Stimulated activated CD8-positive, alpha-beta memory T cell treated with anti-CD3 and anti-CD28 coated beads, Interleukin-15, amount 100 ng/mL, for 4 hours (primary cell): ENCODE measurements around the gene ZNF311.
"Not testable (repeated sequence)": the region's sequence is repeated elsewhere in the genome, so short reads cannot be mapped to it uniquely, and the experiment has no call there.

Source experiments
- DNase-seq, 2 donors: peaks; one replicate each; pipeline ENCODE4 v3.0.0-alpha.2; 2020; ENCODE audit warnings: low read depth in 2 of 2

The ZNF311 gene

DNA sequence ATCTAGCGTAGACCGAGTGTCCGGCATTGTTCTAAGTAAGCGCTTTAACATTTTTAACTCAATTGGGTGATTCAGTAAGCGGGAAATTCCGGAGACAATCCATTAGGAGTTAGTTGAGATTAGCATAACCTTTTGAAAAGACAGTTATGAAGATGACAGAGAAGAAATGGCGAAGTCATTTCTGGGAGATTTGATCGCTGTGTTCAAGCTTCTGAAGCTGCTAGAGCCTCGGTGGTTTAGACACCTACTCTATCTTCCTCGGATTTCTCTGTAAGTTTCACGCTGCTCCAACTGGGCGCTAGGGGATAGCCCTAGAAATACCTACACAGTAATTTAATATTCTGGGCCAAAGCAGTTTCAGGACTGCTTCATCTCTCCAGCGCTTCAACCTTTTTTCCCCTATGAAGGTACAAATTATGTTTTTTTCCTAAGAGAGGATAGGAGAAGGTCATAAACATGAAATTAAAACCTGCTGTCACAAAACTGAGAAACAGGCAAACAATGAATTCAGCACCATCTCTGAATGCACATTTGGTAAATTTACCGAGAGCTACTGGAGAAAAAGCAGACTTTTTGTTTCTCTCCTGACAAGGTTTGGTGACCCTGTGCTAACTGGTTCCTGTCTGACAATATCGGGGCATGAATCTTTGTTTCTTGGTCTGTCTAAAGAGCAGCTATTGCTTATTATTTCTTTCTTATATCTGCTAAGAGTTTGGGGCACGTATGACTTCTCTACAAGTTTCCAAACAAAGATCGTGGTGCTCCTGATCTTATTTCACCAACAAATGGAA is 22.4 kb downstream of the ZNF311 start:
- no peak for DNase-seq

DNA sequence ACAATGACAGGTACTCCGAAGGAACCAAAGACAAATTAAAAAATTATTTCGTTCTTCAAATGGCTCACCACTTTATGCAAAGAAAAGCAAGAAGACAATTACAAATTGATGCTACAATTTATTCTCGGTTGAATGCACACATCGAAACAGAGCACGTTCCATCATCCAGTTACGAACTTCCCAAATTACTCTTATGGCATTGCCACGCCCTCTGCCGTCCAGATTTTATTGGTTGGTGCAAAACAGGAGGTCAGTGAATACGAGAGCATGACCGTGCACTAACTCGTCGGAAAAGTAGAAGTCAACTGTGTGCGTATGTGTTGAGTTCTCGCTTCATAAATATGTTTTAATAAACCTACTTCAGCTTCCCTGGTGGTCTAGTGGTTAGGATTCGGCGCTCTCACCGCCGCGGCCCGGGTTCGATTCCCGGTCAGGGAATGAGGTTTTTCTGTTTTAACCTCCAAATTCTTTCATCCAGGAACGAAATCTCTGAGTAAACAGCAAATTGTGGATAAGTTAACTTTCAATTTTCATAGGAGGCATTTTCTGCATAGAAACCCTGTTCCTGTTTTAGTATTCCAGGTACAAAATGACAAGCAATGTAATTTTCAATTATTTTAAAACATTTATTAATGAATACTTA is 23.2 kb downstream of the ZNF311 start:
- peak; percentile 46 to 53 for DNase-seq

DNA sequence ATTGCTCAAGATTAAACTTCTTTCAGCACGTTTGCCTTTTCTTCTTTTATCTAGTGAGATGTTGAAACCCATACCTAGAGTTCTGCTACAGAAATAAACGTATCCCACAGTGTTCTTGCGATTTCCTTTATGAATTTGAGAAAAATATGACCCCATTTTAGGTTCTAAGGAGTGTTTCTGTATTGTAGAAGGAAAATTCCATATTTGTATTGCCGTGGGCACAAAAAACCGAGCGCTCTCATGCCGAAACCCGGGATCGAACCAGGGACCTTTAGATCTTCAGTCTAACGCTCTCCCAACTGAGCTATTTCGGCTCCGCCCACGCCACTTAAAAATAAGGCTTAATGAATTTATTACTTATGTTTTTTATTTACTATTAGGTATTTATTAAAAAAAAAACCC is 23.7 kb downstream of the ZNF311 start:
- peak; percentile 33 to 56 for DNase-seq

DNA sequence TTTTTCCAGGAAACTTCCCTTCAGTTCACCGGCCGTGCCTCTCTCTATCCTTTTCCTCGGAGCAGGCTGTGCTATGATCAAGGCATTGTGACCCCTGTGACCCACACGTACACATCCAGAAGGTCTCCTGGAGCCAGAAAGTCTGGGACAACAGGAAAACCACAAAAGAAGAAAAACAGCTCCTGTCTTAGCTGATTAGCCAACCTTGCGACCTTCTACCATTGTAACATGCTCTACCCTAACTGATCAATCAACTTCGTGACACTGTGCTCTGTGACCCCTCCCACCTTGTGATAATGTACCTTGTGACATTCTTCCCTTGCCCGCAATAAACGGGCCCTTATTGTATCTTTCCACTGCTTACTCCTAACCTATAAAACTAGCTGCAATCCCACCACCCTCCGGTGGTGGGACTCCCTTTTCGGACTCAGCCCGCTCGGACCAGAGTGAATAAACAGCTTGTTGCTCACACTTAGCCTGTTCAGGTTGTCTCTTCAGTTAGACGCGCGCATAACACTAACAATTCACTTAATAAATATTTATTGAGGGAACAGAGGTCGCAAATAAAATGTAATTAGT is 24.2 kb downstream of the ZNF311 start:
- DNase-seq = no peak

DNA sequence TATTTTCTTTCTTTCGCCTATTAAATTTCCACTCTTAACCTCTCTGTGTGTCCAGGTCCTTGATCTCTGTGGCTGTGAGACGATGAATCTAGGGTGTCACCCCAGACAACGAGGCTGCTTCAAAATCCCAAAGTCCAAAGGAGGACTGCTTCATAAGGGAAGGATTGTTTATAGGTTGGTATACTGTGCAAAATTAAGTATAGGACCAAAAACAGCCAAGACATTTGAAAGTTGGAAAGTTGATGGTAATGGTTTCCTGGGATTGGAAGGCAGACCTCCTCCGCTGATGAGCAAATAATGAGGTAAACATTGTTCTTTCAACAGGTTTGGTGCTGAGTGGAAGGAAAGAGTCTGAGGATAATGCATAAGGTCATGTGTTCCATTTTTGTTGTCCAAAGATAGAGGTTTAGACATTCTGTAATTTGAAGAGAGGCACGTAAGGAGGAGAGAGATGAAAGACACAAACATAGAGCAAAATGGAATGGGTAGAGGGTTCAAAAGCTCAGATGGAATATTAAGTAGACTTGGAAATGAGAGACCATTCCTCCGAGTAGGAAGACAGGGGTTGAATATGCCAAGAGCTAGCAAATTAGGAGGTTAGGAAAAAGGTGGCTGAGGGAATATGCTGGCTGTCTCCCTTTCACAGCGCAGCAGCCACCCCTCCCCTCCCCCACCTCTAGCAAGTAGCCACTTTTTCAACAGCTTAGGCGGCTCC is 24.8 kb downstream of the ZNF311 start:
- DNase-seq = no peak

DNA sequence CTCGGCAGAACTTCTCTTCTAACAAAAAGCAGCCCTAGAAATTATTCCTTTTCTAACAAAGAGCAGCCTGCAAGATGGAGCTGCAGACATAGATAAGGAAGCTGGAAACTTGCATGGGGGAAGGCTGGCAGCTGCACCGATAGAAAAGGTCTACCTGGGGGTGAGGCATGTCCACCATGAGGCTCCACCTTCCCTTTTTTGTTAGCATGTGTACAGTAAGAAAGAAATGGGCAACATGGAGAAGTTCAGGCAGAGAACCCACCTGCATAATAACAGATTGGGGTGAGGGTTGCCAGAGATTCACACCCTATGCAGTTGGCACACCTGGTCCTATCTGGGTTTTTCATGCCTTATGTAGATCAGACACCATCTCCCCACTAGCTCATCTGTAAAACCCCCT is 25.4 kb downstream of the ZNF311 start:
- DNase-seq = no peak

DNA sequence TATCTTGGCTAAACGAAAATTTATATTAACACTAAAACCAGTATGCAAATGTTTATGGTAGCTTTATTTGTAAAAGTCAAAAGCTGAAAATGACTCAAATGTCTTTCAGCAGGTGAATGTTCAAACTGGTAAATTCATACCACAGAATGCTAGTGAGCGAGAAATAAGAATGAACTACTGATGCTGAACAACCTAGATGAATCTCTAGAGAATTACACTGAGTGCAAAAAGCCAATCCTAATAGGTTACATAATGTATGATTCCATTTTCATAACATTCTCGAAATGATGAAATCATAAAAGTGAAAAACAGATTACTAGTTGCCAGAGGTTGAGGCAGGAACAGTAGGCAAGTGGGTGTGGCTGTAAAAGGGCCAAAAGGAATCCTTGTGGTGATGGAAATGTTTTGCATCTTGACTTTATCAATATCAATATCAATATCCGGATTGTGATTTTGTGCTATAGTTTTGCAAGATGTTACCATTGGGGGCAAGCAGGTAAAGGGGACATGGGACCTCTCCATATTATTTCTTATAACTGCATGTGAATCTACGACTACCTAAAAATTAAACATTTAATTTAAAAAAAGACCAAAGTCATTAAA is 26.1 kb downstream of the ZNF311 start:
- DNase-seq = no peak

DNA sequence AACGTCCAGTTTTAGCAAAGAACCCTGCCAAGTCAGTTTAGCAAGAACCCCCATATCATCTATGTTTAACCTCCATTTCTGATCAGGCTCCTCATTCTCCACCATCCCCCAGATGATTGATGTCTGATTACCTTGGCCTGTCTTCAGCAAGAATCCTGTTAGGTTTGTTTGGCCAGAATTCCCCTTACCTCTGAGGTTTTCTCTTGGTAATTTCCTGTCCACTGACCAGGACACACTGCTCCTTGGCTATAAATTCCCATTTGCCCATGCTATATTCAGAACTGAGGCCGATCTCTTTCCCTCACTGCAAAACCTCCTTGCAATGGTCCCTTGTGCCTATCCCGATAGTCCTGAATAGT is 27.0 kb downstream of the ZNF311 start:
- DNase-seq = no peak

DNA sequence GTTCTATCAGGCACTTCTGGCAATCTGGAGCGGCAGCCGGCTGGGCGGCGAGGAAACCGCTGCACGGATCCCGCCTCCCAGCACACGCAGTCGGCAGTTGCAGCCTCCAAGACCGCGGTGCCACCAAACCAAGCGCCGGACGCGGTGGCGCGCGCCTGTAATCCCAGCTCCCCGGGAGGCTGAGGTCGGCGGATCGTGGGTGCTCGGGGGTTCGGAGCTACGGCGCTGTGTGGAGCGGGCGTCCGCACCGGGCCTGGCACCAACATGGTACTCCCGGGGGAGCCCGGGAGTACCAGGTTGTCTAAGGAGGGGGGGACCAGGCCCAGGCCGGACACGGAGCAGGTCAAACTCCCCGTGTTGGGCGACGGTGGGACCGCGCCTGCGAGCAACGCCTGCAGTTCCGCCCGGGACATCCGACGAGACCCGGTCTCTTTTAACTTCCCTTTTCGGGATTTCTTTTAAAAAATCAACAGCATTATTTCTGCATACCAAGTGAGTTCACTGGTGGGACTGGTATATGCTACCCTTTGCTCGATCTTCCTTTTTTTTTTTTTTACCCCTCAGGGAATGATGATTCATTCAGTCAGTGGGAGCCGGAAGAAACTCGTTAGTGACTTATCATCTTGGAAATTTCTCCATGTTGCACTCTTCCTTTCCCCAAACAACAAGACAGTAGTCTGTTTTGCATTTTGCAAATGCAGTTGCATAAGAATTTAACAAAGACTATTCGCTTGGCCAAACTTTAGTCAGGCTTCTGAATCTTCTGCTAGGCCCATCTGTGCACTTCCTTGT is 27.6 kb downstream of the ZNF311 start:
- no peak for DNase-seq

DNA sequence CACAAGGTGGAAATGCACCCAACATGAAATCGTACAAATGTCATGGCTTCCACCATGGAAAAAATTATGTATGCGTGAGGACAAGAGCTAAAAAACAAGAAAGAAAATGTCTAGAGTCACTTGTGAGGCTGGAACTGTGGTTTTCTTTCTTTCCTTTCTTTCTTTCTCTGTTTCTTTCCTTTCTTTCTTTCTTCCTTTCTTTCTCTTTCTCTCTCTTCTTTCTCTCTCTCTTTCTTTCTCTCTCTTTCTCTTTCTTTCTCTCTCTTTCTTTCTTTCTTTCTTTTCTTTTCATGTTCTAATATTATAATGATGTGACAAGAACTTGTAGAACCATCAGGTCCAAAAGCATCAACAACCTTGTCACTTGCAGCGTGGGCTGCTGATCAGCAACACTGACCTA is 28.4 kb downstream of the ZNF311 start:
- no peak for DNase-seq

DNA sequence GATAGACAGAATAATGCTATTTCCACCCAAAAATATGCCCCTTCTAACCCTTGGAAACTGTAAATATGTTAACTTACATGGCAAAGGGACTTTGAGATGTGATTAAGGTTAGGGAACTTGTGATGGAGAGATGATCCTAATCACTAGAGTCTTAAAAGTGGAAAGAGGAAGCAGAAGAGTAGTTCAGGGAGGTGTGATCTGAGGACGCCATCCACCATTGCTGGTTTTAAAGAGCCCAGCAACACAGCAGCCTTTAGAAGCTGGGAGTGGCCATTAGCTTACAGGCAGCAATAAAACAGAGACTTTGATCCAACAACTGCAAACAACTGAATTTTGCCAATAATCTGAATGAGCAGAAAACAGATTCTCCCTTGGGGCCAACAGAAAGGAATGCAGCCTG is 30.6 kb downstream of the ZNF311 start:
- DNase-seq = no peak

DNA sequence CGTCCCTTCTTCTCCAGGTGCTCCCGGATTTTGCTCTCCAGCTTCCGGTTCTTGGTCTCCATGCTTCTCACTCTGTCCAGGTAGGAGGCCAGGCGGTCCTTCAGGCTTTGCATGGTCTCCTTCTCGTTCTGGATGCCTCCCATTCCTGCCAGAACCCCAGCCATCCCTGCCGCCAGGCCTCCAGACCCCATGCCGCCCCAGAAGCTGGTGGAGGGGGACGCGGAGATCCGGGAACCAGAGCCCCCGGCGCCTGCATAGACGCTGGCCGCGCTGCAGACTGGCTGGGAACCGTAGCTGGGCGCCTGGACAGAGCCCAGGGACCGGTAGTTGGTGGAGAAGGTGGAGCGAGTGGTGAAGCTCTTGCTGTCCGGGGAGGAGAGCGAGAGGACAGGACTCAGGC is 35.1 kb downstream of the ZNF311 start:
- not testable (repeated sequence) for DNase-seq

DNA sequence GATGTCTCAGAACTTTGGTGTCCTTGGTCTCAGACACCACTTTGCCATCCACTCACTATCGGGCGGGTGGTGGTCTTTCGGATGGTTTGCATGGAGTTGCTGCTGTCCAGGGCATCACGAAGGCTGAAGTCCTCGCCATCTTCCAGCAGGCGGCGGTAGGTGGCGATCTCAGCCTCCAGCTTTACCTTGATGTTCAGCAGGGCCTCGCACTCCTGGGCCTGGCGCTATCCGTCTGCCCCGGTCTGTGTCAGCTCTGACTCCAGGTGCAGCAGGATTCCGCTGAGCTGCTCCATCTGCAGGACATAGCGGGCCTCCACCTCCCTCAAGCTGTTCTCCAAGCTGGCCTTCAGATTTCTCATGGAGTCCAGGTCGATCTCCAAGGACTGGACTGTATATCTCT is 36.0 kb downstream of the ZNF311 start:
- no peak for DNase-seq

DNA sequence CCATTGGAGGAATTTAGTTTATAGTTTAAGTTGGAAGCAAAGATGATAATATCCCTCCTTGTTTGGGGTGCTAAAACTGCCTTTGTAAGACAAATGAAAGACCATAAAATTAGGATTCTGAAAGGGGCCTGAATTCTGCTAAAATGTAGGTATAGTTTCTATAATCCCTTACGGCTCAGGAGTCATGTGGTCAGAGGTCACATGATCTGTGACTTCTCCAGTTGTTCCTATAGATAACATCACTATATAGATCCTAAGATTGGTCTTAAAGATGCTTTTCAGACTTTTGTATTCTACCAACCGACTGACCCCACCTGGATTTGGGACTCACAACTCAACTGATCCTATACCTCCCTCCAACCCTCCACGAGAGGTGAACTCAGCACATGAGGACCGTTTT is 36.6 kb downstream of the ZNF311 start:
- DNase-seq = no peak

DNA sequence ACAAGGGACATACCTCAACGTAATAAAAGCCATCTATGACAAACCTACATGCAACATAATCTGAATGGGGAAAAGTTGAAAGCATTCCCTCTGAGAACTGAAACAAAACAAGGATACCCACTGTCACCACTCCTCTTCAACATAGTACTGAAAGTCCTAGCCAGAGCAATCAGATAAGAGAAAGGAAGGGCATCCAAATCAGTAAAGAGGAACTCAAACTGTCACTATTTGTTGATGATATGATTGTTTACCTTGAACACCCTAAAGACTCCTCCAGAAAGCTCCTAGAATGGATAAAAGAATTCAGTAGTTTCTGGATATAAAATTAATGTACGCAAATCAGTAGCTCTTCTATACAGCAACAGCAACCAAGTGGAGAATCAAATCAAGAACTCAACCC is 39.4 kb downstream of the ZNF311 start:
- no peak for DNase-seq

DNA sequence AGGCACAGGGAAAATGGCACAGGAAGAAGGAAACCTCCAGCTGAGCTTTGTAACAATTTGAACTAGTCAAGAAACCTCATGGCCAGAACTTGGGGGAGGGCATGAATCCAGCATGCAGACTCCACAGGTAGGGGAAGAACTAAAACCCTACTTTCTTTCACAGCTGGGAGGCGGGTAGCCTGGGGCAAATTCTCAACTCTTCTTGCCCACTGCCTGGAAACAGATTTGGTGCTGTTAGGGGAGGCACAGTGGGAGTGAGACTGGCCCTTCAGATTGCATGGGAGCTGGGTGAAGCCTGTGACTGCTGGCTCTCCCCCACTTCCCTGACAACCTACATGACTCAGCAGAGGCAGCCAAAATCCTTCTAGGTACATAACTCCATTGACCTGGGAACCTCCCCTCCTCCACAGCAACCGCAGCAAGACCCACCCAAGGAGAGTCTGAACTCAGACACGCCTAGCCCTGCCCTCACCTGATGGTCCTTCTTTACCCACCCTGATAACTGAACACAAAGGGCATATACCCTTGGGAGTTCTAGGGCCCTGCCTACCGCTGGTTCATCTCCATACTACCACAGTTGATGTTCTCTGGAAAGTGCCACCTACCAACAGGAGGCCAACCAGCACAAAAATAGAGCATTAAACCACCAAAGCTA is 44.1 kb downstream of the ZNF311 start:
- DNase-seq = no peak

DNA sequence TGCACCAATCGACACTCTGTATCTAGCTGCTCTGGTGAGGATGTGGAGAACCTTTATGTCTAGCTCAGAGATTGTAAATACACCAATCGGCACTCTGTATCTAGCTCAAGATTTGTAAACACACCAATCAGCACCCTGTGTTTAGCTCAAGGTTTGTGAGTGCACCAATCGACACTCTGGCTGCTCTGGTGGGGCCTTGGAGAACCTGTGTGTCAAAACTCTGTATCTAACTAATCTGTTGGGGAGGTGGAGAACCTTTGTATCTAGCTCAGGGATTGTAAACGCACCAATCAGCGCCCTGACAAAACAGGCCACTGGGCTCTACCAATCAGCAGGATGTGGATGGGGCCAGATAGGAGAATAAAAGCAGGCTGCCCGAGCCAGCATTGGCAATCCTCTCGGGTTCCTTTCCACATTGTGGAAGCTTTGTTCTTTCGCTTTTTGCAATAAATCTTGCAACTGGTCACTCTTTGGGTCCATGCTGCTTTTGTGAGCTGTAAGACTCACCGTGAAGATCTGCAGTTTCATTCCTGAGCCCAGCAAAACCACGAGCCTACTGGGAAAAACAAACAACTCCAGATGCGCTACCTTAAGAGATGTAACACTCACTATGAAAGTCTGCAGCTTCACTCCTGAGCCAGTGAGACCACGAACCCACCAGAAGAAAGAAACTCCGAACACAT is 46.4 kb downstream of the ZNF311 start:
- not testable (repeated sequence) for DNase-seq

DNA sequence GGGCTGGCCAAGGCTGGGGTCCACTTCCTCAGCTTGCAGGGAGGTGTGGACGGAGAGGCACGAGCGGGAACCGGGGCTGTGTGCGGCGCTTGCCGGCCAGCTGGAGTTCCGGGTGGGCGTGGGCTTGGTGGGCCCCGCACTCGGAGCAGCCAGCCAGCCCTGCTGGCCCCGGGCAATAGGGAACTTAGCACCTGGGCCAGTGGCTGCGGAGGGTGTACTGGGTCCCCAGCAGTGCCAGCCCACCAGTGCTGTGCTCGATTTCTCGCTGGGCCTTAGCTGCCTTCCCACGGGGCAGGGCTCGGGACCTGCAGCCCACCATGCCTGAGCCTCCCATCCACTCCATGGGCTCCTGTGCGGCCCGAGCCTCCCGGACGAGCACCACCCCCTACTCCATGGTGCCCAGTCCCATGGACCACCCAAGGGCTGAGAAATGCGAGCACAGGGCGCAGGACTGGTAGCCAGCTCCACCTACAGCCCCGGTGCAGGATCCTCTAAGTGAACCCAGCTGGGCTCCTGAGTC is 47.3 kb downstream of the ZNF311 start:
- not testable (repeated sequence) for DNase-seq

DNA sequence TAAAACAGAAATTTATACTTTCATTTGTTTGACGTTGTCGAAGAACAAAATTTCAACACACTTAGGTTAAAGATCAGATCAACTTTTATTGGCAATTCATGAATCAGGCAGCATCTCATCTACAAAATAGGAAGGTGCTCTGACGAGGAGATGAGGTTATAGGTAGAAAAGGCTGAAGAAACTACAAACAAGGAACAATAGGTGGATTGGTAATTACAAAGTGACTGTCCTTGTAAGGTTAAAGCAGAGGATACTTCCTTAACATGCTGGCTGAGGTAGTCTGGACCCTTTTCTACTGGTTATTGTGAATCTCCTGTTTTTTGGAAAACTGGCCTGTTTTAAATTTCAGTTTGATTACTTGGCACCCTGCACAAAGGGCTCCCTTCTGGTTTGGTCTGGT is 48.8 kb downstream of the ZNF311 start:
- DNase-seq = no peak
